Esophagus squamous epithelium (tissue), 4 donors: ENCODE results near the gene ELOF1.

Experiments used
- CTCF ChIP-seq, 6 experiments: fragments of 450-650 bp in 4 of 6; fragments of 200-600 bp in 2 of 6; sonication (generic) in 2 of 6; IDR thresholded peaks; one replicate each; pipeline ENCODE4 v1.5.1; 2016 to 2019; ENCODE audit warnings: antibody characterized with exemption in 6 of 6, mild to moderate bottlenecking in 4 of 6, moderate library complexity in 4 of 6
- POLR2A ChIP-seq, 4 donors: fragments of 450-650 bp; IDR thresholded peaks; one replicate each; pipeline ENCODE4 v1.6.1; 2017; ENCODE audit warnings: antibody characterized with exemption in 4 of 4, mild to moderate bottlenecking in 4 of 4, moderate library complexity in 3 of 4

- TF ChIP-seq CTCF (IDR thresholded peaks at IDR 0.05) = no peak
- TF ChIP-seq POLR2A (IDR thresholded peaks at IDR 0.05) = no peak
These were observed 17.8 kb downstream of the ELOF1 start for GRCh38 chr19:11541238-11541637.
